GF-D8 (cell line): ENCODE results near the gene STXBP5L.
"Not testable (repeated sequence)": the region's sequence is repeated elsewhere in the genome, so short reads cannot be mapped to it uniquely, and the experiment has no call there.

Source experiments
- DNase-seq: peaks from one replicate; lab custom pipeline; 2025; lab: John Stamatoyannopoulos, UW

The STXBP5L gene

GRCh38 chr3:121431726-121432517 lies 523.9 kb downstream of the STXBP5L start:
- no peak for DNase-seq

GRCh38 chr3:121436074-121436473 lies 528.1 kb downstream of the STXBP5L start:
- DNase-seq = no peak

GRCh38 chr3:121436641-121437040 lies 528.6 kb downstream of the STXBP5L start:
- DNase-seq = no peak

- DNase-seq = no peak
Measured at GRCh38 chr3:121443456-121443855, 535.5 kb downstream of the STXBP5L start.

- not testable (repeated sequence) for DNase-seq
Measured at GRCh38 chr3:121451752-121452151, 543.7 kb downstream of the STXBP5L start.

GRCh38 chr3:121462565-121462964 lies 554.6 kb downstream of the STXBP5L start:
- DNase-seq = no peak

- no peak for DNase-seq
Measured at GRCh38 chr3:121463745-121464144, 555.7 kb downstream of the STXBP5L start.

- DNase-seq = no peak
Measured at GRCh38 chr3:121467085-121467484, 559.1 kb downstream of the STXBP5L start.

- DNase-seq = no peak
Measured at GRCh38 chr3:121473001-121473400, 565.0 kb downstream of the STXBP5L start.
